GM12878 (cell line): Measurements from ENCODE around the gene FOSL1.

Experiments used
- EZH2 ChIP-seq: IDR thresholded peaks from 2 replicates; pipeline ENCODE4 v1.6.1; 2012; ENCODE audit warnings: low read depth, mild to moderate bottlenecking, control low read depth, inconsistent platforms, low read length, borderline replicate concordance; ENCODE audit not compliant: control insufficient read depth
- FOXM1 ChIP-seq: IDR thresholded peaks from 2 replicates; pipeline ENCODE4 v1.6.1; 2012; ENCODE audit warnings: low read depth, mild to moderate bottlenecking, inconsistent platforms, low read length, moderate library complexity
- MXI1 ChIP-seq: fragments of 150-350 bp; IDR thresholded peaks from 2 replicates; pipeline ENCODE4 v1.6.1; 2011; ENCODE audit warnings: low read depth, mild to moderate bottlenecking, inconsistent platforms, low read length, improper control_type of control experiment
- NRF1 ChIP-seq: conservative IDR thresholded peaks from 2 replicates; pipeline ENCODE4 v1.6.1; 2011; ENCODE audit warnings: mild to moderate bottlenecking, low read depth, low read length, improper control_type of control experiment
- POLR2A ChIP-seq: IDR thresholded peaks from 2 replicates; pipeline ENCODE4 v1.6.1; 2011; ENCODE audit warnings: low read depth, mild to moderate bottlenecking, low read length
- POLR2AphosphoS5 ChIP-seq: IDR thresholded peaks from 2 replicates; pipeline ENCODE4 v1.6.1; 2011; ENCODE audit warnings: mild to moderate bottlenecking, low read length, inconsistent platforms
- RAD21 ChIP-seq: IDR thresholded peaks from 2 replicates; pipeline ENCODE4 v1.6.1; 2011; ENCODE audit warnings: mild to moderate bottlenecking, low read depth, low read length, moderate library complexity; ENCODE audit not compliant: insufficient read depth
- SP1 ChIP-seq: IDR thresholded peaks from one replicate; pipeline ENCODE4 v1.6.1; 2011; ENCODE audit warnings: low read depth, low read length
- SREBF1 ChIP-seq: IDR thresholded peaks from 2 replicates; pipeline ENCODE4 v1.6.1; 2012; ENCODE audit warnings: mild to moderate bottlenecking, low read length
- TCF12 ChIP-seq: IDR thresholded peaks from 2 replicates; pipeline ENCODE4 v1.6.1; 2011; ENCODE audit warnings: low read depth, mild to moderate bottlenecking, low read length
- TCF7 ChIP-seq: IDR thresholded peaks from 2 replicates; pipeline ENCODE4 v1.6.1; 2014; ENCODE audit warnings: antibody characterized with exemption, borderline replicate concordance
- TF ChIP-seq, protein P1 (sequence below), 3 experiments: IDR thresholded peaks in 2 of 3; conservative IDR thresholded peaks in 1 of 3; 2 replicates each; pipeline ENCODE4 v1.5.1; 2011; ENCODE audit warnings: low read depth in 3 of 3, low read length in 3 of 3, mild to moderate bottlenecking in 3 of 3, control low read depth in 2 of 3, moderate library complexity in 2 of 3, inconsistent platforms in 1 of 3, mixed read lengths in 1 of 3; ENCODE audit not compliant: control insufficient read depth in 2 of 3, insufficient read depth in 1 of 3; ENCODE audit errors: extremely low read depth in 1 of 3
- TF ChIP-seq, protein P2 (sequence below): IDR thresholded peaks from 2 replicates; pipeline ENCODE4 v1.6.1; 2012; ENCODE audit warnings: low read depth, low read length, improper control_type of control experiment

GRCh38 chr11:65945430-65945911 is 45.3 kb upstream of the FOSL1 start, which contains the start of gene TSGA10IP:
- TF ChIP-seq, protein P1, sequence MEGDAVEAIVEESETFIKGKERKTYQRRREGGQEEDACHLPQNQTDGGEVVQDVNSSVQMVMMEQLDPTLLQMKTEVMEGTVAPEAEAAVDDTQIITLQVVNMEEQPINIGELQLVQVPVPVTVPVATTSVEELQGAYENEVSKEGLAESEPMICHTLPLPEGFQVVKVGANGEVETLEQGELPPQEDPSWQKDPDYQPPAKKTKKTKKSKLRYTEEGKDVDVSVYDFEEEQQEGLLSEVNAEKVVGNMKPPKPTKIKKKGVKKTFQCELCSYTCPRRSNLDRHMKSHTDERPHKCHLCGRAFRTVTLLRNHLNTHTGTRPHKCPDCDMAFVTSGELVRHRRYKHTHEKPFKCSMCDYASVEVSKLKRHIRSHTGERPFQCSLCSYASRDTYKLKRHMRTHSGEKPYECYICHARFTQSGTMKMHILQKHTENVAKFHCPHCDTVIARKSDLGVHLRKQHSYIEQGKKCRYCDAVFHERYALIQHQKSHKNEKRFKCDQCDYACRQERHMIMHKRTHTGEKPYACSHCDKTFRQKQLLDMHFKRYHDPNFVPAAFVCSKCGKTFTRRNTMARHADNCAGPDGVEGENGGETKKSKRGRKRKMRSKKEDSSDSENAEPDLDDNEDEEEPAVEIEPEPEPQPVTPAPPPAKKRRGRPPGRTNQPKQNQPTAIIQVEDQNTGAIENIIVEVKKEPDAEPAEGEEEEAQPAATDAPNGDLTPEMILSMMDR (IDR thresholded peaks at IDR 0.05 in 2 of 3, conservative IDR thresholded peaks at IDR 0.05 in 1 of 3; ENCODE audit: control insufficient read depth in 2 of 3, extremely low read depth in 1 of 3, insufficient read depth in 1 of 3, low read depth in 3 of 3, low read length in 3 of 3), result no peak
- TF ChIP-seq TCF7 (no peak), SREBF1 (no peak), TCF12 (no peak), POLR2A (no peak), NRF1 (no peak), FOXM1 (no peak), EZH2 (no peak), SP1 (no peak), MXI1 (no peak), POLR2AphosphoS5 (no peak), RAD21 (no peak)
- TF ChIP-seq, protein P2, sequence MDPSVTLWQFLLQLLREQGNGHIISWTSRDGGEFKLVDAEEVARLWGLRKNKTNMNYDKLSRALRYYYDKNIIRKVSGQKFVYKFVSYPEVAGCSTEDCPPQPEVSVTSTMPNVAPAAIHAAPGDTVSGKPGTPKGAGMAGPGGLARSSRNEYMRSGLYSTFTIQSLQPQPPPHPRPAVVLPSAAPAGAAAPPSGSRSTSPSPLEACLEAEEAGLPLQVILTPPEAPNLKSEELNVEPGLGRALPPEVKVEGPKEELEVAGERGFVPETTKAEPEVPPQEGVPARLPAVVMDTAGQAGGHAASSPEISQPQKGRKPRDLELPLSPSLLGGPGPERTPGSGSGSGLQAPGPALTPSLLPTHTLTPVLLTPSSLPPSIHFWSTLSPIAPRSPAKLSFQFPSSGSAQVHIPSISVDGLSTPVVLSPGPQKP, result no peak
